Stimulated activated CD4-positive, alpha-beta T cell treated with anti-CD3 and anti-CD28 coated beads, Interleukin-2, amount 100 ng/mL, for 48 hours (primary cell): ENCODE results near the gene NFX1.
"Not testable (repeated sequence)": the region's sequence is repeated elsewhere in the genome, so short reads cannot be mapped to it uniquely, and the experiment has no call there.

ENCODE experiments used
- DNase-seq, 2 donors: peaks; one replicate each; pipeline ENCODE4 v3.0.0-alpha.2; 2020

NFX1 gene

DNA sequence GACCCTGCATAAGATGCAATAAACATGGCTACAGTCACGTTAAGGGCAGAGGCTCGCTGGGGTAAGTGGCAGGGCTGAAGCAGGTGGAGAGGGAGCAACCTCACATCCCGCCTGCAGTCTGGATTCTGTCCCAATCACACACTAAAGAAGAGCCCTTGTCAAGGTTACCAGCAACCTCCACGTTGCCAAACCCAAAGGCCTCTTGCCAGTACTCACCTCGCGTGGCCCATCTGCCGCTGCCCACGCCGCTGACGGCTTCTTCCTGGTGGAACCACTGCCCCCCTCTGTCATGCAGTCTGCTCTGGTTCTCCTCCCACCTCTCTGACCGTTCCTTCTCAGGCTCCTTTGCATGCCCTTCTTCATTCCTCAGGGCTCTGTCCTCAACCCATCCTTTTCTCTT lies 103.3 kb downstream of the NFX1 start:
- no peak for DNase-seq

DNA sequence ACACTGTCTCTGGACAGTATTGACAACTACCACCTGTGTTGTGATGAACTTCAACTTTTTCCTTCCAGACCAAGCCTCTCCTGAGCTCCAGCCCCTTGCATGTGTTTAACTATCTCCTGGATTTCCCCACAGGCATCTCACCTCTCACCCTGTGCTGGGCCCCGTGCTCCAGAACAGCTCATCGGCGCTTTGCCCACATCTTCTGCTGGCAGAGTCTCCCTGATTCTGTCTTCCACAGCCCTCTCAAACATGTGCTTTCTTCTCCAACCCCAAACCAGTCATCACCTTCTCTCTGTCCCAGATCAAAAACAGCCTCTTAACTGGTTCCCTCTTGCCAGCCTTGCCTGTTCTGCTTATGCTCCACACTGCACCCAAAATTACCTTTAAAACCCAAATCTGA lies 103.7 kb downstream of the NFX1 start:
- not testable (repeated sequence) for DNase-seq

- DNase-seq: not testable (repeated sequence)
Observed at GRCh38 chr9:33395159-33395879, 105.0 kb downstream of the NFX1 start.

DNA sequence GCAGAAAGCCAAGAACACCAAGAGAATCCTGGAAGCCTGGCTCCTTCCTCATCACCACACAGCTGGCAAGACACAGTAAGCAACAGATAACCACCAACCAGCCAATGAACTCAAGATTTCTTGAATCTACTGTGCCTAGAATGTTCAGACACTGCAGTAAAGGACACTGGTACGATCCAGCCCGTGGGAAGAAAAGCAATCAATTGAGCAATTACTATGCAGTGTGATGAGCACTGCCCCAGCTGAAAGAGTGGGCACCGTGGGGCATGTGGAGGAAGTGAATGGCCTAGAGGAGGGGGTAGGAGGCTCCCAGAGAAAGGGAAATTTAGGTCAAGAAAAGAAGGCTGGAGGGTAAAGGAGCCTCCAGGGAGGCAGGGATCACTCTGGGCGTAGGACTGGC lies 107.5 kb downstream of the NFX1 start:
- DNase-seq: not testable (repeated sequence)

GRCh38 chr9:33399047-33399446 lies 108.7 kb downstream of the NFX1 start:
- DNase-seq: not testable (repeated sequence)

GRCh38 chr9:33401809-33402208 lies 111.5 kb downstream of the NFX1 start:
- not testable (repeated sequence) for DNase-seq

DNA sequence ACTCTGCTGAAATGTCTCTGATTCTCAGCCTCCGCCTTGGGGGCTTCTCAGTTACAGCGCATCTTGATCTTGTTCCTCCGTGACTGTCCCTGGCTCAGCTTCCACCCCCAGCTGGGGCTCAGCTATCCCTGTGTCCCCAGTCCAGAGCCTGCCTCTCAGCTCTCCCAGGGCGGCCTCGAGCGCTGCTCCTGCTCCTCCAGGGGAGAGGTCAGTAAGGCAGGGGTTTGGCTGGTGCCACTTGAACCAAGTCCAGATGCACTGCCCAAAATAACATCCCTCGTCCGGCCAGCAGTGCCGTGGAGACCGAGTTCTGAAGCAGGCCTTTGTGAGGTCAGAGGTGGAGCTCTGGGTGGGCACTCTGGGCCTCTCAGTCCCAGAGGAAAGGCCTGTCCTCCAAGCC lies 112.1 kb downstream of the NFX1 start, which contains the start of gene AQP7:
AQP7 (minus strand) TSS at position 198 of the 400 bp plus-strand sequence. CDS start 1,306 bp downstream, outside the sequence.
- not testable (repeated sequence) for DNase-seq

- DNase-seq: no peak
Observed at GRCh38 chr9:33403941-33404787, 113.8 kb downstream of the NFX1 start.

GRCh38 chr9:33404788-33405362 lies 114.6 kb downstream of the NFX1 start:
- no peak for DNase-seq

- no peak for DNase-seq
Observed at GRCh38 chr9:33407061-33407460, 116.7 kb downstream of the NFX1 start.

- no peak for DNase-seq
Observed at GRCh38 chr9:33408087-33408486, 117.8 kb downstream of the NFX1 start.

- DNase-seq: no peak
Observed at GRCh38 chr9:33414268-33414667, 124.0 kb downstream of the NFX1 start.

- no peak for DNase-seq
Observed at GRCh38 chr9:33414889-33415500, 124.7 kb downstream of the NFX1 start.

DNA sequence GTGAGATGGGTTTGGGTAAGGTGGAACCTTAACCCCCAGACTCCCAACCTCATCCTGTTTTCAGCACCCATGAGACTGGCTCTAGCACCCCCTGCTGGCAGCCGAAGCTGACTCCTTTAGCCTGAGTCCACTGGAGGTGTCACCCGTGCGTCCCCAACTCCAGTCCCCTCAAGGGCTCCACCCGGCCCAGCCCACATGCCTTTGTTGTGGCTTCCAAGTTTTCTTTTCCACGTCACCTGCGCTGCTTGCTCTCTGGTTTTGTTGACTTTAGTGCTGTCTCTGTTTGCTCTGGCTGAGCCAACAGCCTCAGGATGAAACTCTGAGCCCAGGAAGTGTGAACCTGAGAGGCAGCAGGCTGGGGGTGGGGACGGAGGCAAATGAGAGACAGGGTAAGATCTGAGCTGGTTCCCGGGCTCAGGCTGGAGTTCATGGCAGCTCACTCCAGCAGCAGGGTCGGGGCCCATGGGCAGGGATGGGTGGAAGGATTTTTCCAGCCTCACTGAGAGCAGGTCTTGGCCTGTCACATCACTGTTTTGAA lies 125.3 kb downstream of the NFX1 start:
- peak; percentile 95 to 96 for DNase-seq

- no peak for DNase-seq
Observed at GRCh38 chr9:33416996-33417395, 126.7 kb downstream of the NFX1 start.

- DNase-seq: no peak
Observed at GRCh38 chr9:33418090-33418489, 127.8 kb downstream of the NFX1 start.

GRCh38 chr9:33419708-33420303 lies 129.5 kb downstream of the NFX1 start:
- no peak for DNase-seq
